ENCODE results near the gene WDPCP.

GRCh38 chr2:63301481-63301880 is 286.8 kb downstream of the WDPCP start:
- TF ChIP-seq CTCF (IDR thresholded peaks at IDR 0.05) (no peak), POLR2A (IDR thresholded peaks at IDR 0.05) (no peak), EP300 (IDR thresholded peaks at IDR 0.05) (no peak)

Measured in ovary (tissue), 3 donors.